NCI-H460 (cell line): ENCODE results near the gene TAOK1. TPM values are rescaled to one million over a fixed set of nuclear protein-coding genes. Genes with fewer than 3 reads are reported as not detected.

Experiments used
- DNase-seq: peaks from one replicate; pipeline ENCODE4 v3.0.0-alpha.2; 2016; ENCODE audit warnings: low read depth; ENCODE audit errors: extremely low read depth
- small RNA-seq, 2 experiments: library from RNA; depleted of rRNA; stranded (forward); fragments of <200 nt; gene quantifications; one replicate each; pipeline ENCODE3, GENCODE V24; 2014
- total RNA-seq: library from RNA; depleted of rRNA; stranded (reverse); fragments of >200 nt; shearing (Covaris generic); gene quantifications from 2 replicates; pipeline ENCODE4 v1.2.3, GENCODE V29; 2014; rRNA removed

The TAOK1 gene
- total RNA-seq, 1 experiment from 2014 or later = 50.6 TPM

GRCh38 chr17:29591737-29592608, 201.8 kb downstream of the TAOK1 start:
- DNase-seq = peak; percentile 86

DNA sequence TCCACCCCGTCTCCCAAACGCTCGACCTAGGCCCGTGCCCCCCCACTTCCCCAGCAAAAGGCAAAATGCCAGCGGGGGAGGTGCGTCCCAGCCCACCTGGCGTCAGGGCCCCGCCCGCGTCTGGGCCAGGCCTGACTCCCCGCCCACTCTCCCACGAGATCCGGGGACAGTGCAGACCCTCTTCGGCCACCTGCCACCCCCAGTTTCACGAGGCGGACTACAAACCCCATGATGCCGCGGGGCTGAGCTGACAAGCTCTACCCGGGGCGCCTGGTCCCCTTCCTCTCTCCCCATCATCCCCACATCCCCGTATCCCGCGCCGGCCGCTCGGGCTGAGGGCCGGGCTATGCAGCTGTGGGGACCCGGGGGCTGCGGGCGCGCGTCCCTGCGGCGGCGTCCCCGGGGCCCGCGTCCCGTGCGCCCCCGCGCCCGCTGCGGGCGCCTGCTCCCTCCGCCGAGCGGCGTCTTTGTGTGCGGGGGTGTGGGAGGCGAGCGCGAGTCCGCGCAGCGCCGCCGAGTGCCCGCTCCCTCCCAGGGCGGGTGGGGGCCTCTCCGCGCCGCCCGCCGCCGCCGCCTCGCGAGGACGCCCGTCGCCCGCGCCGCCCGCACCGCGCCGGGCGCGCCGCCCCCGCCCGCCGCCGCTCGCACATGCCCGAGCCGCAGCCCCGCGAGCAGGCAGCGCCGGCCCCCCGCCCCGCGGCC, 202.8 kb downstream of the TAOK1 start, which contains the start of gene ANKRD13B:
TSS of gene ANKRD13B (plus strand) at position 283 of the 702 bp plus-strand sequence. CDS start 490 bp downstream, outside the sequence.
- DNase-seq = no peak

DNA sequence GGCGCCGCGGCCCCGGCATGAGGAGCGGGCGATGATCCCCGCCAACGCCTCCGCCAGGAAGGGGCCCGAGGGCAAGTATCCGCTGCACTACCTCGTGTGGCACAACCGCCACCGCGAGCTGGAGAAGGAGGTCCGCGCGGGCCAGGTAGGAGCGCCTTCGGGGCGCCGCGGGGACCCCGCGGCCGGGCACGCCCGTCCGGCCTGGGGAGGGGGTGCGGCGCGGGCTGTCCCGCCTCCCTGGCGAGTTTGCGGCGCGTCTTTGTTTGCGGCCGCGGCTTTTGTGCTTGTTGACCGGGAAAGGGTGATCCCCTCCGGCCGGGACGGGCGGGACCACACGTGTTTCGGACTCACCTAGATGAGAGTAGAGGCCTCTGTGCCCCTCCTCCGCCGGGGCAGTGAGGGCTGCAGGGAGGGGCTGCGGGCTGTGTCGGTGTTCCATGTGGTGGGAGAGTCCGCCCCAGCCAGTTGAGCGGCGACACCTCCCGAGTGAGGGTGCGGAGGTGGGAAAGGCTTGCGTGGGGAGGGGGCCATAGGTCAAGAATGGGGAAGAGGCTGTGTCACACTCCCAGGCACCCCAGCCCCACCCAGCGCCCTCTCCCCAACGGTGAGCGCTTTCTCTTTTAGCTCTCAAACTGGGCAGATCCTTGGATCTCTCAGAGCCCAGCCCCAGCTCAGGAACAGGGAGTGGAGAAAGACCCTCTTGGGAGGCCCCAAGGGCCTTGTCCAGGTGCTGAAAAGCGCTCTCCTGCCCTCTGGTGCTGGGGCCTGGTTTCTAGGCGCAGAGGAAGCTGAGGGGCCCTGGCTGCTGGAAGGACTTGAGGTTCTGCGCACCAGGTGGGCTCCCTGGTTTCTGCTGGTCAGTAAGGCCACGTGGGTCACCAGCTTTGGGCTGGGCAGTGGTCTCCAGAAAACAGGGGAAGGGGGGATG, 203.7 kb downstream of the TAOK1 start:
- DNase-seq = no peak

GRCh38 chr17:29594519-29595090, 204.4 kb downstream of the TAOK1 start:
- no peak for DNase-seq

GRCh38 chr17:29595107-29595942, 205.2 kb downstream of the TAOK1 start:
- DNase-seq = no peak

DNA sequence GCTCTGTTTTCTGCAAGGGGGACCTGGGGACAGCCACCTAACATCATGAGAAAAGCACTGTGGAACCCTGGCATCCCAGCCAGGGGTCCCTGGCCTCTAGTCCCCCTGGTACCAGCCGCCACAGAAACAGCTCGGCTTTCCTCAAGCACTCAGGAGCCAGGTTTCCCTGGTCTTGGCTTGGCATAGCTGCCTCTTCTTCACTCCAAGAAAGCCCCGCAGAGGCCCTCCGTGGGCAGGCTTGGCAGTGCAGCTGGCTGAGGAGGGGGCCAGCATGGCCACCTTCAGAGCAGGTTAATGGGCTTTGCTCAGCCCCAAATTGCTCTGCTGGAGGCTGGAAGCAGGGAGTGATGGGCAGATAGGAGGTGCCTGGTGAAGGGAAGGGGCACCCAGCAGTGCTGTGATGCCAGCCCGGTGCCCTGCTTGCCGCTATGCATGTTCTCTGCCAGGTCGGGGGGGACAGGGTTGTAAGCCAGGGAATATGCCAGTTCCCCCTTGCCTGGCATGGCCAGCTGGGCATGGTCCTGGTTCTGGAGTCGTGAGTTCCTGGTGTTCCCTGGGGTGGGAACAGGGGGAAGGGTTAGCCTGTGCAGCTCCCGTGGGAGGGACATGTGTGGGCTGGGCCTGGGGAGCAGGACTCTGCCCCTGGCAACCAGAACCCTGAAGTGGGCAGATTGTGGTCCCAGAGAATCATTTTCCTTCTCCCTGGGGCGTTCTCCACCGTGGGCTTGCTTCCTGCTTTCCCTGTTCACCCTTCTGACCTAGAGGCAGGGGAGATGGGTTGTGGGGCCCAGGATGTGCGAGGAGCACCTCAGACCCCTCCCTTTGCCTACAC, 206.0 kb downstream of the TAOK1 start:
- DNase-seq = no peak

- no peak for DNase-seq
These were observed 206.6 kb downstream of the TAOK1 start for GRCh38 chr17:29596811-29597210.

DNA sequence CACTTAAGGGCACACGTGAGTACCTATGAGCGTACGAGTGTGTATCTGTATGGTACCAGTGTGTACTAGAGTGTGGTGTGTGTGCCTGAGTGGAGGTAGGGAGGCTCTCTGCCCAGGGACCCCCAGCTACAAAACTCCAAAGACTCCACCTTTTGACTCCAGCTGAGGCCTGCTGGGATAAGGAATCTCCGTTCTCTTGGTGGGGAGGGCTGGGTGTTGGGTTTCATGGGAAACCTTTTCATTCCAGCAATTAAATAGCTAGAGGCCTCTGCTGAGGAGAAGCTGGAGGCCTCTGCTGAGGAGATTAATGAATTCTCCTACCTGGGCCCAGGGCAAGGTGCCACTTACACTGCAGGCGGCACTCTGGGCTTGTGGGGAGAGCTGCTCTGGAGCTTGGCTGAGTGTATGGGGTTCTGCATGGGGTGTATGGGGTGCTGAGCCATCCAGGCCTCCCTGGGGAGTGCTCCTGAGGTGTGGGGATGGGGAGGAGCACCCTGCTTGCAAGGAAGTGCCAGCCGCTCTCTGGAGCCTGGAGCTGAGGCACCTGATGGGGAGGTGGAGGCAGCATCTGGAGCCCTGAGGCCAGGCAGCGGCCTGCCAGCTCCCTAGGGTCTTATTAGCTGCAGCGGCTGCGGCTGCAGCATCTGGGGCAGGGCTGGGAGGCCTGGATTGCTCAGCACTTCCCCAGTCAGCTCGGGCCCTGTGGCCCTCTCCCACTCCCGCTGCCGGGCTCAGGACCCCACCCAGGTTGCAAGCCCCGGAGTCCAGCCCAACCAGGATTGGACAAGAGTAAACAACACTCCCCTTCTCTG, 207.4 kb downstream of the TAOK1 start:
- DNase-seq = no peak

Small RNA genes lying within 50 kb of the gene (small RNA-seq; reads per million reads assigned to genes)
- gene RNU4-34P (0 reads per million in 2 experiments), gene RNU6-1034P (0 reads per million in 2 experiments), gene RNU6-711P (0 reads per million in 2 experiments)

Other genes starting within 250 kb of the TAOK1 start
- gene MYO18A, start 210.0 kb upstream of the TAOK1 start, total RNA-seq = 10.6 and 10.9 TPM in 2 replicates
- not detected in 2 replicates for gene CRYBA1, start 143.5 kb upstream of the TAOK1 start, total RNA-seq
- 74.0 and 90.3 TPM in 2 replicates for gene NUFIP2, start 96.2 kb upstream of the TAOK1 start, total RNA-seq
- gene ABHD15, start 176.7 kb downstream of the TAOK1 start, total RNA-seq = 13.1 and 14.0 TPM in 2 replicates
- gene TP53I13, start 178.3 kb downstream of the TAOK1 start, total RNA-seq = 65.2 and 83.3 TPM in 2 replicates
- gene GIT1, start 199.3 kb downstream of the TAOK1 start, total RNA-seq = 37.9 and 41.3 TPM in 2 replicates
- gene ANKRD13B, start 202.8 kb downstream of the TAOK1 start, total RNA-seq = 14.7 and 19.1 TPM in 2 replicates
- gene CORO6, start 232.5 kb downstream of the TAOK1 start, total RNA-seq = 0.63 and 0.87 TPM in 2 replicates